Fibroblast of mammary gland (primary cell): ENCODE measurements around the gene MUC5AC.
"Not testable (repeated sequence)": the region's sequence is repeated elsewhere in the genome, so short reads cannot be mapped to it uniquely, and the experiment has no call there.

Experiments used
- DNase-seq: peaks from one replicate; pipeline ENCODE4 v3.0.0-alpha.2; 2010; ENCODE audit warnings: low read depth
- H3K4me3 ChIP-seq: 2 replicates; pipeline ENCODE4 v1.5.1; 2011; ENCODE audit warnings: low read depth, mild to moderate bottlenecking, low read length, moderate library complexity; ENCODE audit not compliant: control insufficient read depth
- CTCF ChIP-seq: conservative IDR thresholded peaks from 2 replicates; pipeline ENCODE4 v1.5.1; 2011; ENCODE audit warnings: low read depth, low read length, inconsistent platforms; ENCODE audit not compliant: control insufficient read depth, insufficient read depth

Gene MUC5AC

GRCh38 chr11:1160231-1161101, 2.7 kb downstream of the MUC5AC start:
- no peak overlapping the region for H3K4me3 ChIP-seq
- TF ChIP-seq CTCF, result no peak
- no peak for DNase-seq

DNA sequence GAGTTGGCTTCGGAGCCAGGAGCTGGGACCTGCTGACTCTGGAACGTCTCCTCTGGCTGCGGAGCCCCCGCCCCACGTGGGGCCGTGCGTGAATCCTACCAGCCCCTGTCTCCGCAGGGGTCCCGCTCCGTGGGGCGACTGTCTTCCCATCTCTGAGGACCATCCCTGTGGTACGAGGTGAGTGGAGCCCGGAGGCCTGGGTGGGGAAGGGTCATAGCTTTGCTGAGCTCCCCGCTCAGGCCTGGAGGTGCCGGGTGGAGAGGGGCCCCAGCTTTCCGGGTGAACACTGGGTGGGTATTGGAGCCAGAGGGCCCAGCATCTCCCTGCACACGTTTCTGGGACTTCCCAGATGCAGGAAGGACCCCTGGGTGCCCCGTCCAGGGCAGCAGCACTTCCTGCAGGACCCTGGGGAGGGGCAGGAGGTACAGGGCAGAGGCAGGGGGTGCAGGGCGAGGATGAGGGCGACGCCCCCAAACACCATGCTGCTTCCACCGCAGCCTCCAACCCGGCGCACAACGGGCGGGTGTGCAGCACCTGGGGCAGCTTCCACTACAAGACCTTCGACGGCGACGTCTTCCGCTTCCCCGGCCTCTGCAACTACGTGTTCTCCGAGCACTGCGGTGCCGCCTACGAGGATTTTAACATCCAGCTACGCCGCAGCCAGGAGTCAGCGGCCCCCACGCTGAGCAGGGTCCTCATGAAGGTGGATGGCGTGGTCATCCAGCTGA, 3.8 kb downstream of the MUC5AC start:
- no peak for DNase-seq
- H3K4me3 ChIP-seq, result no peak overlapping the region
- TF ChIP-seq CTCF, result no peak

DNA sequence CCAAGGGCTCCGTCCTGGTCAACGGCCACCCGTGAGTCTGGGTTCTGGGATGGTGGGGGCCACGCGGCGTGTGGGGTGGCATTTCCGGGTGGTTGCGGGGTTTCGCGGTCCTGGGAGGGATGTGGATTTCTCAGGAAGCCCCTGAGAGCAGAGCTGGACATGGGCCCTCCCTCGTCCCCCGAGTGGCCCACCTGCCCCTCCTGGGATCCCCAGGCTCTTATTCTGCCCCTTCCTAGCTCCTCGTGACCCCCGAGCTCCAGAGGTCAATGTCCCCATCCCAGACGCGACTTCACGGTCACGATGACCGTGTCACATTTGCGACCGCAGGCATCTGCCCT, 4.4 kb downstream of the MUC5AC start:
- no peak overlapping the region for H3K4me3 ChIP-seq
- TF ChIP-seq CTCF, result no peak
- no peak for DNase-seq

DNA sequence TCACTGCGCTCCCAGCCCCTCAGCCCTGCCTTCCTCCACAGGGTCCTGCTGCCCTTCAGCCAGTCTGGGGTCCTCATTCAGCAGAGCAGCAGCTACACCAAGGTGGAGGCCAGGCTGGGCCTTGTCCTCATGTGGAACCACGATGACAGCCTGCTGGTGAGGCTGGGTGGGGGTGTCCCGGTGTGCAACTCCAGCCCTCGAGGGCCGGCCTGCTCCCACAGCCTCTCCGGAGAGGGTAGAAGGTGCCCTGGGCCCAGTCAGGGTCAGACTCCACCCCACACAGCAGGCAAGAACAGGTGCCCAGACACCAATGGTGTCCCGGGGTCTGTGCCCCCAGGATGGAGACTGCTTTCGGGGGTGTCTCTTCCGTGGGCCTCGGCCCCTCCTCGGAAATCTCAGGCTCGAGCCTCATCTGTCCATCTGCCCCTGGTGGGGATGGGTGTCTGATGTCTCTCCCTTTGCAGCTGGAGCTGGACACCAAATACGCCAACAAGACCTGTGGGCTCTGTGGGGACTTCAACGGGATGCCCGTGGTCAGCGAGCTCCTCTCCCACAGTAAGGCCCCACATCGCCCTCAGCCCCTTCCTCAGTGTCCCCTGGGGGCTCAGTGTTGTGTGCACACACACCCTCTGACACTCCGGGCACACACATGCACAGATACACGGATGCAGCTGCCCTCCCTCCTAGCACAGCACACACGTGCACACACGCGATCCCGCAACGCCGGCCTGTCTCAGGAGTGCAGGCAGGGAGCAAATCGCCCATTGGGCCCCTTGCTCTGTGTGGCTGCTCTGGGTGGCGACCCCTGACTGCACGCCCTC, 4.9 kb downstream of the MUC5AC start:
- H3K4me3 ChIP-seq, result no peak overlapping the region
- TF ChIP-seq CTCF, result no peak
- DNase-seq, result no peak

DNA sequence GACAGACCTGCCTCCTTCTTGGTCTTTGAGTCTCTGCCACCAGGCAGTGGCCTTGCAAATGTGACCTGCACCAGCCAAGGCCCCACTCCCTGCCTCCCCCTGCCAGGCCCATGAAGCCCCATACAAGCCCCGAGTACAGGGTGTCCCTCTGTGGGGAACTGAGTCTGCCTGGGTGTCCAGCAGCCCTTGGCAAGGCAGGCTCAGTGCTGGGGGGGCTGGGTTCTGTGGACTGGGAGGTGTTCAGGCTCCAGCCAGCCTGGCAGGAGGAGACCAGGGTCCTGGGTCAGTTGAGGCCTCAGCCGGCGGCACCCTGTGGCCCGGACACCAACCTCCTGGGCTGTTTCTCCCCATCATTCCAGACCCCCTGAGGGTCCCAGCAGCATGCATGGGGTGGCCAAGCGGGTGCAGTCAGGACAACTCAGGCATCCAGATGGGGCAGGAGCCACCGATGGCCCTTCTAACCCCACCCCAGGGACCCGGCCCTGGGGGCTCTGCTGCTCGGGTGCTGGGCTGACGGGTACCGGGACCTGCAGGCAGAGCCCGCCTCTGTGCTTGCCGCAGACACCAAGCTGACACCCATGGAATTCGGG, 5.7 kb downstream of the MUC5AC start:
- TF ChIP-seq CTCF, result no peak
- no peak overlapping the region for H3K4me3 ChIP-seq
- DNase-seq, result no peak

- no peak overlapping the region for H3K4me3 ChIP-seq
- no peak for DNase-seq
- TF ChIP-seq CTCF, result no peak
Observed at GRCh38 chr11:1163911-1164735, 6.4 kb downstream of the MUC5AC start.

DNA sequence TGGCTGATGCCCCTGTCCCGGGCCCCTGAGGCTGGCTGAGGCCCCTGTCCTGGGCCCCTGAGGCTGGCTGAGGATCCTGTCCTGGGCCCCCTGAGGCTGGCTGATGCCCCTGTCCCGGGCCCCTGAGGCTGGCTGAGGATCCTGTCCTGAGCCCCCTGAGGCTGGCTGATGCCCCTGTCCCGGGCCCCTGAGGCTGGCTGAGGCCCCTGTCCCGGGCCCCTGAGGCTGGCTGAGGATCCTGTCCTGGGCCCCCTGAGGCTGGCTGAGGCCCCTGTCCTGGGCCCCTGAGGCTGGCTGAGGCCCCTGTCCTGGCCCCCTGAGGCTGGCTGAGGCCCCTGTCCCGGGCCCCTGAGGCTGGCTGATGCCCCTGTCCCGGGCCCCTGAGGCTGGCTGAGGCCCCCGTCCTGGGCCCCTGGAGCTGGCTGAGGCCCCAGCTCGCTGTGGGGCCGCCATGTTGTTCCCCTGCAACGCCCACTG, 7.1 kb downstream of the MUC5AC start:
- not testable (repeated sequence) for H3K4me3 ChIP-seq, DNase-seq
